Activated effector memory CD4-positive, alpha-beta T cell treated with anti-CD3 and anti-CD28 coated beads, Interleukin-2, amount 50 U/mL, for 16 hours (primary cell): ENCODE data around the gene ERBB4.

ENCODE experiments used
- DNase-seq: peaks from one replicate; pipeline ENCODE4 v3.0.0-alpha.2; 2020

ERBB4 gene

GRCh38 chr2:211981451-211981850 lies 557.2 kb downstream of the ERBB4 start:
- no peak for DNase-seq

GRCh38 chr2:211976076-211976475 lies 562.5 kb downstream of the ERBB4 start:
- DNase-seq: no peak

- no peak for DNase-seq
Observed at GRCh38 chr2:211967234-211967633, 571.4 kb downstream of the ERBB4 start.

- DNase-seq: no peak
Observed at GRCh38 chr2:211963969-211964368, 574.6 kb downstream of the ERBB4 start.

- no peak for DNase-seq
Observed at GRCh38 chr2:211957799-211958198, 580.8 kb downstream of the ERBB4 start.

GRCh38 chr2:211955648-211956047 lies 583.0 kb downstream of the ERBB4 start:
- DNase-seq: no peak

GRCh38 chr2:211948932-211949331 lies 589.7 kb downstream of the ERBB4 start:
- no peak for DNase-seq

- no peak for DNase-seq
Observed at GRCh38 chr2:211946960-211947359, 591.6 kb downstream of the ERBB4 start.

GRCh38 chr2:211944572-211944971 lies 594.0 kb downstream of the ERBB4 start:
- no peak for DNase-seq

- no peak for DNase-seq
Observed at GRCh38 chr2:211942153-211942552, 596.4 kb downstream of the ERBB4 start.

- no peak for DNase-seq
Observed at GRCh38 chr2:211941216-211941747, 597.3 kb downstream of the ERBB4 start.

- no peak for DNase-seq
Observed at GRCh38 chr2:211939177-211939576, 599.4 kb downstream of the ERBB4 start.

GRCh38 chr2:211934811-211935210 lies 603.8 kb downstream of the ERBB4 start:
- DNase-seq: no peak

- no peak for DNase-seq
Observed at GRCh38 chr2:211931314-211931713, 607.3 kb downstream of the ERBB4 start.

GRCh38 chr2:211930331-211930730 lies 608.3 kb downstream of the ERBB4 start:
- DNase-seq: no peak

GRCh38 chr2:211928201-211928600 lies 610.4 kb downstream of the ERBB4 start:
- no peak for DNase-seq

- no peak for DNase-seq
Observed at GRCh38 chr2:211923019-211923418, 615.6 kb downstream of the ERBB4 start.

- DNase-seq: no peak
Observed at GRCh38 chr2:211903961-211904360, 634.6 kb downstream of the ERBB4 start.

- DNase-seq: no peak
Observed at GRCh38 chr2:211901226-211901846, 637.3 kb downstream of the ERBB4 start.

- no peak for DNase-seq
Observed at GRCh38 chr2:211900518-211900917, 638.1 kb downstream of the ERBB4 start.

- DNase-seq: no peak
Observed at GRCh38 chr2:211900000-211900399, 638.6 kb downstream of the ERBB4 start.

- DNase-seq: no peak
Observed at GRCh38 chr2:211898702-211899101, 639.9 kb downstream of the ERBB4 start.

GRCh38 chr2:211881449-211881848 lies 657.2 kb downstream of the ERBB4 start:
- no peak for DNase-seq

GRCh38 chr2:211879323-211879722 lies 659.3 kb downstream of the ERBB4 start:
- DNase-seq: no peak

GRCh38 chr2:211877061-211877460 lies 661.5 kb downstream of the ERBB4 start:
- no peak for DNase-seq
